Keratinocyte (primary cell): Measurements from ENCODE around the gene GUK1. TPM values are rescaled to one million over a fixed set of nuclear protein-coding genes. Genes with fewer than 3 reads are reported as not detected.
A peak's percentile ranks its signal among the peaks of the same experiment; 100 is the strongest.

Experiments
- DNase-seq: peaks from one replicate; pipeline ENCODE4 v3.0.0-alpha.2; 2011; ENCODE audit warnings: low read depth, missing footprints, low spot score
- FAIRE-seq: peaks from 2 replicates; lab custom pipeline; 2011; peaks lifted over from hg19 to GRCh38; lab: Jason Lieb, UNC
- H2AFZ ChIP-seq: 2 replicates; pipeline ENCODE4 v1.6.0; 2012; ENCODE audit warnings: low read length, control low read depth, inconsistent platforms; ENCODE audit not compliant: control insufficient read depth
- H3K27ac ChIP-seq: 2 replicates; pipeline ENCODE4 v1.5.1; 2011; ENCODE audit warnings: low read length; ENCODE audit not compliant: control insufficient read depth, insufficient read depth
- H3K27me3 ChIP-seq: 3 replicates; pipeline ENCODE4 v1.6.0; 2011; ENCODE audit warnings: low read length; ENCODE audit not compliant: control insufficient read depth, insufficient read depth; ENCODE audit errors: extremely low read depth
- H3K36me3 ChIP-seq, 2 experiments: 2 replicates in 1 of 2; 3 replicates in 1 of 2; pipeline ENCODE4 v1.5.1; 2011; ENCODE audit warnings: low read length in 2 of 2, mild to moderate bottlenecking in 1 of 2; ENCODE audit not compliant: control insufficient read depth in 2 of 2, insufficient read depth in 2 of 2; ENCODE audit errors: extremely low read depth in 1 of 2
- H3K4me1 ChIP-seq: 3 replicates; pipeline ENCODE4 v1.5.1; 2011; ENCODE audit warnings: low read length; ENCODE audit not compliant: control insufficient read depth, insufficient read depth; ENCODE audit errors: extremely low read depth
- H3K4me2 ChIP-seq: 3 replicates; pipeline ENCODE4 v1.6.0; 2011; ENCODE audit warnings: low read depth, low read length; ENCODE audit not compliant: control insufficient read depth, insufficient read depth; ENCODE audit errors: extremely low read depth
- H3K4me3 ChIP-seq, 3 experiments: fragments of 200-600 bp in 1 of 3; sonication (generic) in 1 of 3; 2 replicates in 2 of 3; 3 replicates in 1 of 3; pipeline ENCODE4 v1.5.1; 2011 to 2016; ENCODE audit warnings: low read length in 3 of 3, mild to moderate bottlenecking in 3 of 3, control low read depth in 2 of 3, inconsistent platforms in 1 of 3, low read depth in 1 of 3, mixed read lengths in 1 of 3, mixed run types in 1 of 3, moderate library complexity in 1 of 3; ENCODE audit not compliant: control insufficient read depth in 2 of 3, insufficient read depth in 2 of 3; ENCODE audit errors: extremely low read depth in 1 of 3
- H3K79me2 ChIP-seq: 2 replicates; pipeline ENCODE4 v1.6.0; 2012; ENCODE audit warnings: low read length; ENCODE audit not compliant: control insufficient read depth, insufficient read depth
- H3K9ac ChIP-seq: 3 replicates; pipeline ENCODE4 v1.6.0; 2011; ENCODE audit warnings: low read length; ENCODE audit not compliant: control insufficient read depth, insufficient read depth; ENCODE audit errors: extremely low read depth
- H3K9me1 ChIP-seq: 3 replicates; pipeline ENCODE4 v1.6.0; 2011; ENCODE audit warnings: low read length; ENCODE audit not compliant: control insufficient read depth, insufficient read depth; ENCODE audit errors: extremely low read depth
- H3K9me3 ChIP-seq: 2 replicates; pipeline ENCODE4 v1.5.1; 2012; ENCODE audit warnings: low read depth, low read length; ENCODE audit not compliant: control insufficient read depth
- H4K20me1 ChIP-seq: 3 replicates; pipeline ENCODE4 v1.6.0; 2011; ENCODE audit warnings: low read length; ENCODE audit not compliant: control insufficient read depth, insufficient read depth; ENCODE audit errors: extremely low read depth
- EZH2 ChIP-seq: IDR thresholded peaks from one replicate; pipeline ENCODE4 v1.6.1; 2012; ENCODE audit warnings: inconsistent platforms, mild to moderate bottlenecking, low read length, moderate library complexity
- dilution Hi-C: fragments of 300-500 bp; cut with MboI; formaldehyde crosslinking; loops from one replicate; pipeline ENCODE4 v1.7.0; 2020; ENCODE audit warnings: low sequenced_read_pairs; ENCODE audit not compliant: extremely low pct_ligation_motif_present
- polyA plus RNA-seq, 5 experiments: library from polyadenylated mRNA; depleted of rRNA in 3 of 5; stranded (reverse) in 3 of 5; stranded (forward) in 1 of 5; unstranded in 1 of 5; fragments of >200 nt; gene quantifications; 1 replicate in 1 of 5; 2 replicates in 3 of 5; 3 replicates in 1 of 5; pipeline versions ENCODE4 v1.2.1 to v1.2.3, GENCODE V29; 2011 to 2012; ENCODE audit warnings: missing spikeins in 2 of 5, low read depth in 1 of 5, low replicate concordance in 1 of 5
- TF ChIP-seq, protein P1 (sequence below), 3 experiments: IDR thresholded peaks in 1 of 3; conservative IDR thresholded peaks in 1 of 3; optimal IDR thresholded peaks in 1 of 3; 2 replicates in 2 of 3; 3 replicates in 1 of 3; pipeline versions ENCODE3 to v1.5.1; 2011; ENCODE audit warnings: low read length in 3 of 3, mild to moderate bottlenecking in 3 of 3, moderate library complexity in 2 of 3, control low read depth in 1 of 3, inconsistent platforms in 1 of 3; ENCODE audit not compliant: insufficient read depth in 2 of 3; ENCODE audit errors: extremely low read depth in 1 of 3

Gene GUK1
- polyA plus RNA-seq, 1 donor (not counting 4 experiments of a cell fraction or from before 2014, with no cell fraction given) = 450 TPM

DNA sequence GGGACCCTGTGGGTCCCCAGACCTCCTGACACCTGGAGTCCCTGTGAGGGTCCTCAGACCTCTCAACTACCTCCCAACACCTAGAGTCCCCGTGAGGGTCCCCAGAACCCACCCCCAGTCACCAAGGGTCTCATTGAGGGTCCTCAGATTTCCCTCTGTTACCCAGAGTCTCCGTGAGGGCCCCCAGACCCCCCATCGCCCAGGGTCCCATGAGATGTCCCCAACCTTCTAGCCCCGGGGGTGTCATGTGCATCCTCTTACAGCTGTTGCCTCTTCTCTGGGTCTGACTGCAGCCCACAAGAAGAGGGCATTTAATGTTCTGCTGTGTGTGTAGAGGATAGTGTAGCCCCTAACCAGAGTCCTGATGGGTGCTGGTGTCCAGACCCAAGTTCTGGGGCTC, 7.7 kb downstream of the GUK1 start:
- FAIRE-seq = no peak
- Histone ChIP-seq H3K27ac (no peak overlapping the region), H3K4me1 (peaks cover 57% of the 10 kb centered on the region), H2AFZ (no peak overlapping the region), H3K9me3 (no peaks in the 10 kb centered on the region), H3K27me3 (no peaks in the 10 kb centered on the region), H3K9me1 (peaks cover 2% of the 10 kb centered on the region), H3K9ac (no peak overlapping the region), H3K36me3 (peaks cover 30 to 49% of the 10 kb centered on the region in 2 experiments), H3K4me2 (no peak overlapping the region), H3K79me2 (peaks cover 53% of the 10 kb centered on the region), H3K4me3 (no peak overlapping the region), H4K20me1 (peaks cover 23% of the 10 kb centered on the region)
- dilution Hi-C loops = no loop called here
- TF ChIP-seq, protein P1, sequence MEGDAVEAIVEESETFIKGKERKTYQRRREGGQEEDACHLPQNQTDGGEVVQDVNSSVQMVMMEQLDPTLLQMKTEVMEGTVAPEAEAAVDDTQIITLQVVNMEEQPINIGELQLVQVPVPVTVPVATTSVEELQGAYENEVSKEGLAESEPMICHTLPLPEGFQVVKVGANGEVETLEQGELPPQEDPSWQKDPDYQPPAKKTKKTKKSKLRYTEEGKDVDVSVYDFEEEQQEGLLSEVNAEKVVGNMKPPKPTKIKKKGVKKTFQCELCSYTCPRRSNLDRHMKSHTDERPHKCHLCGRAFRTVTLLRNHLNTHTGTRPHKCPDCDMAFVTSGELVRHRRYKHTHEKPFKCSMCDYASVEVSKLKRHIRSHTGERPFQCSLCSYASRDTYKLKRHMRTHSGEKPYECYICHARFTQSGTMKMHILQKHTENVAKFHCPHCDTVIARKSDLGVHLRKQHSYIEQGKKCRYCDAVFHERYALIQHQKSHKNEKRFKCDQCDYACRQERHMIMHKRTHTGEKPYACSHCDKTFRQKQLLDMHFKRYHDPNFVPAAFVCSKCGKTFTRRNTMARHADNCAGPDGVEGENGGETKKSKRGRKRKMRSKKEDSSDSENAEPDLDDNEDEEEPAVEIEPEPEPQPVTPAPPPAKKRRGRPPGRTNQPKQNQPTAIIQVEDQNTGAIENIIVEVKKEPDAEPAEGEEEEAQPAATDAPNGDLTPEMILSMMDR (optimal IDR thresholded peaks at IDR 0.05 in 1 of 3, IDR thresholded peaks at IDR 0.05 in 1 of 3, conservative IDR thresholded peaks at IDR 0.05 in 1 of 3; ENCODE audit: extremely low read depth in 1 of 3, insufficient read depth in 2 of 3, low read length in 3 of 3) = no peak
- no peak for TF ChIP-seq EZH2
- DNase-seq = no peak

GRCh38 chr1:228148196-228148861, 8.2 kb downstream of the GUK1 start:
- Histone ChIP-seq H3K9me3 (no peaks in the 10 kb centered on the region), H4K20me1 (peaks cover 20% of the 10 kb centered on the region), H3K4me3 (peak overlapping the region in 2 of 3 experiments; percentile 13 to 14), H3K4me1 (peaks cover 51% of the 10 kb centered on the region), H3K27me3 (no peaks in the 10 kb centered on the region), H3K27ac (peak overlapping the region; percentile 14), H3K79me2 (peaks cover 47% of the 10 kb centered on the region), H3K36me3 (peaks cover 28 to 49% of the 10 kb centered on the region in 2 experiments), H2AFZ (no peak overlapping the region), H3K4me2 (peak overlapping the region; percentile 45), H3K9me1 (peaks cover 2% of the 10 kb centered on the region), H3K9ac (peak overlapping the region; percentile 22)
- dilution Hi-C loops = no loop called here
- TF ChIP-seq, protein P1 (optimal IDR thresholded peaks at IDR 0.05 in 1 of 3, IDR thresholded peaks at IDR 0.05 in 1 of 3, conservative IDR thresholded peaks at IDR 0.05 in 1 of 3; ENCODE audit: extremely low read depth in 1 of 3, insufficient read depth in 2 of 3, low read length in 3 of 3) = no peak
- TF ChIP-seq EZH2 = no peak
- DNase-seq = no peak
- peak; percentile 9 for FAIRE-seq
